Trophoblast cell (in vitro differentiated cells and primary cell): Measurements from ENCODE around the gene COL6A3.

ENCODE experiments used
- DNase-seq, 2 donors: peaks; one replicate each; pipeline ENCODE4 v3.0.0-alpha.2; 2016
- H2AFZ ChIP-seq: 2 replicates; pipeline ENCODE4 v1.6.1; 2013; ENCODE audit warnings: low read length, moderate library complexity, mild to moderate bottlenecking; ENCODE audit not compliant: insufficient read depth, poor library complexity
- H2AK5ac ChIP-seq: 2 replicates; pipeline ENCODE4 v1.6.1; 2013; ENCODE audit warnings: mild to moderate bottlenecking, low read length
- H2BK120ac ChIP-seq: 2 replicates; pipeline ENCODE4 v1.6.1; 2013; ENCODE audit warnings: low read length, mild to moderate bottlenecking, moderate library complexity; ENCODE audit not compliant: insufficient read depth, poor library complexity
- H2BK12ac ChIP-seq: 2 replicates; pipeline ENCODE4 v1.6.1; 2013; ENCODE audit warnings: mild to moderate bottlenecking, low read length, moderate library complexity
- H2BK5ac ChIP-seq: 2 replicates; pipeline ENCODE4 v1.6.1; 2013; ENCODE audit warnings: low read length, low read depth, moderate library complexity, mild to moderate bottlenecking; ENCODE audit not compliant: poor library complexity
- H3K14ac ChIP-seq: 2 replicates; pipeline ENCODE4 v1.6.1; 2013; ENCODE audit warnings: mild to moderate bottlenecking, low read length
- H3K18ac ChIP-seq: 2 replicates; pipeline ENCODE4 v1.6.1; 2013; ENCODE audit warnings: mild to moderate bottlenecking, low read length
- H3K23ac ChIP-seq: 2 replicates; pipeline ENCODE4 v1.6.1; 2013; ENCODE audit warnings: low read length
- H3K27ac ChIP-seq: 2 replicates; pipeline ENCODE4 v1.5.1; 2013; ENCODE audit warnings: low read depth, mild to moderate bottlenecking, inconsistent platforms, low read length, moderate library complexity
- H3K27me3 ChIP-seq: 2 replicates; pipeline ENCODE4 v1.6.1; 2013; ENCODE audit warnings: inconsistent platforms, mild to moderate bottlenecking, low read length, moderate library complexity; ENCODE audit not compliant: insufficient read depth
- H3K36me3 ChIP-seq, 2 experiments: 1 replicate in 1 of 2; 2 replicates in 1 of 2; pipeline ENCODE4 v1.6.1; 2013; ENCODE audit warnings: low read length in 2 of 2, mild to moderate bottlenecking in 2 of 2, moderate library complexity in 1 of 2; ENCODE audit not compliant: insufficient read depth in 2 of 2, control insufficient read depth in 1 of 2
- H3K4ac ChIP-seq: 2 replicates; pipeline ENCODE4 v1.6.1; 2013; ENCODE audit warnings: low read depth, mild to moderate bottlenecking, low read length, moderate library complexity
- H3K4me1 ChIP-seq, 2 experiments: 1 replicate in 1 of 2; 2 replicates in 1 of 2; pipeline ENCODE4 v1.6.1; 2013; ENCODE audit warnings: low read length in 2 of 2, mild to moderate bottlenecking in 2 of 2, moderate library complexity in 1 of 2; ENCODE audit not compliant: insufficient read depth in 2 of 2, control insufficient read depth in 1 of 2
- H3K4me2 ChIP-seq: 2 replicates; pipeline ENCODE4 v1.6.1; 2013; ENCODE audit warnings: inconsistent platforms, mild to moderate bottlenecking, low read length, moderate library complexity
- H3K4me3 ChIP-seq: 2 replicates; pipeline ENCODE4 v1.5.1; 2013; ENCODE audit warnings: mild to moderate bottlenecking, low read depth, low read length, inconsistent platforms
- H3K79me1 ChIP-seq: one replicate; pipeline ENCODE4 v1.6.1; 2013; ENCODE audit warnings: low read length
- H3K79me2 ChIP-seq: 2 replicates; pipeline ENCODE4 v1.6.1; 2013; ENCODE audit warnings: low read length, mild to moderate bottlenecking; ENCODE audit not compliant: control insufficient read depth, insufficient read depth, poor library complexity
- H3K9ac ChIP-seq: 2 replicates; pipeline ENCODE4 v1.6.1; 2013; ENCODE audit warnings: mild to moderate bottlenecking, low read length
- H3K9me3 ChIP-seq: 2 replicates; pipeline ENCODE4 v1.6.1; 2013; ENCODE audit warnings: low read depth, mild to moderate bottlenecking, control low read depth, inconsistent platforms, low read length; ENCODE audit not compliant: insufficient read depth
- H4K12ac ChIP-seq: 2 replicates; pipeline ENCODE4 v1.6.1; 2013; ENCODE audit warnings: low read depth, mild to moderate bottlenecking, low read length, moderate library complexity
- H4K8ac ChIP-seq: 2 replicates; pipeline ENCODE4 v1.6.1; 2013; ENCODE audit warnings: low read depth, mild to moderate bottlenecking, low read length, moderate library complexity
- H4K91ac ChIP-seq: one replicate; pipeline ENCODE4 v1.6.1; 2013; ENCODE audit warnings: low read depth, mild to moderate bottlenecking, low read length, moderate library complexity
- WGBS: extraction: QIAGEN DNeasy Blood & Tissue Kit; methylation state at CpG from one replicate; pipeline ENCODE4 v1.1.7; 2013; ENCODE audit warnings: missing lambda C conversion rate; ENCODE audit not compliant: insufficient read length, insufficient coverage; ENCODE audit errors: extremely low coverage; 5-methylcytosine and 5-hydroxymethylcytosine counted together

COL6A3 gene

DNA sequence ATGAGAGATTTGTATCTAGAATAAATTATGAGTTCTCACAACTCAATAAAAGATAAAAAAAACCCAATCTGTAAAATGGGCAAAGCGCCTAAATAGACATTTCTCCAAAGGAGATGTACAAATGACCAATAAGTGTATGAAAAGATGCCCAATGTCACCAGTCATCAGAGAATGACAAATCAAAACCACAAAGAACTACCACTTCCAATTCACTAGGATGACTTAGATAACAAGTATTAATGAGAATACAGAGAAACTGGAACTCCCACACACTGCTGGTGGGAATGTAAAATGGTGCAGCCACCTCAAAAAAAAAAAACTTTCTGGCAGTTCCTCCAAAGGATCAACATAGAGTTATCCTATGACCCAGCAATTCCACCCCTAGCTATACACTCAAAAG lies 17.4 kb upstream of the COL6A3 start:
- no peak overlapping the region for H3K27ac ChIP-seq
- no peak overlapping the region for H3K14ac ChIP-seq
- no peak overlapping the region for H4K91ac ChIP-seq
- no peak overlapping the region for H4K12ac ChIP-seq
- H3K79me2 ChIP-seq, result peaks cover 2% of the 10 kb centered on the region
- no peak overlapping the region for H3K4me2 ChIP-seq
- no peak overlapping the region for H2BK12ac ChIP-seq
- no peak overlapping the region for H3K4ac ChIP-seq
- no peak overlapping the region for H3K23ac ChIP-seq
- DNase-seq, result no peak
- peaks cover 17% of the 10 kb centered on the region for H3K79me1 ChIP-seq
- no peak overlapping the region for H2AFZ ChIP-seq
- no peaks in the 10 kb centered on the region for H3K9me3 ChIP-seq
- no peak overlapping the region for H2BK120ac ChIP-seq
- H2BK5ac ChIP-seq, result no peak overlapping the region
- H3K27me3 ChIP-seq, result no peaks in the 10 kb centered on the region
- H3K4me1 ChIP-seq, result peaks cover 21 to 27% of the 10 kb centered on the region in 2 experiments
- no peak overlapping the region for H3K9ac ChIP-seq
- H3K36me3 ChIP-seq, result no peaks in the 10 kb centered on the region
- no peak overlapping the region for H3K4me3 ChIP-seq
- no peak overlapping the region for H3K18ac ChIP-seq
- no CpG with 5 or more reads among the region's 1 CpG for WGBS
- H2AK5ac ChIP-seq, result no peak overlapping the region
- H4K8ac ChIP-seq, result no peak overlapping the region

GRCh38 chr2:237430861-237431260 lies 16.9 kb upstream of the COL6A3 start:
- Histone ChIP-seq H3K4me1 (peaks cover 21 to 27% of the 10 kb centered on the region in 2 experiments), H3K4ac (no peak overlapping the region), H3K27ac (no peak overlapping the region), H3K23ac (no peak overlapping the region), H2AK5ac (no peak overlapping the region), H3K4me3 (no peak overlapping the region), H4K8ac (no peak overlapping the region), H3K79me1 (peaks cover 17% of the 10 kb centered on the region), H4K91ac (no peak overlapping the region), H3K9me3 (no peaks in the 10 kb centered on the region), H3K9ac (no peak overlapping the region), H3K14ac (no peak overlapping the region), H2BK5ac (no peak overlapping the region), H3K4me2 (no peak overlapping the region), H3K36me3 (no peaks in the 10 kb centered on the region), H2AFZ (no peak overlapping the region), H4K12ac (no peak overlapping the region), H3K27me3 (no peaks in the 10 kb centered on the region), H2BK120ac (no peak overlapping the region), H2BK12ac (no peak overlapping the region), H3K79me2 (peaks cover 2% of the 10 kb centered on the region), H3K18ac (no peak overlapping the region)
- whole genome bisulfite sequencing, result no CpG with 5 or more reads among the region's 1 CpG
- no peak for DNase-seq

GRCh38 chr2:237429753-237430152 lies 15.8 kb upstream of the COL6A3 start:
- H3K9ac ChIP-seq, result no peak overlapping the region
- H3K79me1 ChIP-seq, result peaks cover 12% of the 10 kb centered on the region
- no peak overlapping the region for H4K91ac ChIP-seq
- no peak overlapping the region for H3K4me2 ChIP-seq
- H2BK12ac ChIP-seq, result no peak overlapping the region
- H3K4me3 ChIP-seq, result no peak overlapping the region
- no peak overlapping the region for H2AFZ ChIP-seq
- H3K27me3 ChIP-seq, result no peaks in the 10 kb centered on the region
- peaks cover 16 to 18% of the 10 kb centered on the region in 2 experiments for H3K4me1 ChIP-seq
- H3K27ac ChIP-seq, result no peak overlapping the region
- no peak overlapping the region for H3K18ac ChIP-seq
- H3K36me3 ChIP-seq, result no peaks in the 10 kb centered on the region
- no peak overlapping the region for H3K4ac ChIP-seq
- H4K8ac ChIP-seq, result no peak overlapping the region
- no peak overlapping the region for H4K12ac ChIP-seq
- no peak overlapping the region for H2BK120ac ChIP-seq
- H2BK5ac ChIP-seq, result no peak overlapping the region
- no peak overlapping the region for H2AK5ac ChIP-seq
- H3K9me3 ChIP-seq, result no peaks in the 10 kb centered on the region
- H3K14ac ChIP-seq, result no peak overlapping the region
- H3K23ac ChIP-seq, result no peak overlapping the region
- H3K79me2 ChIP-seq, result peaks cover 2% of the 10 kb centered on the region
- no peak for DNase-seq
- WGBS, result no CpG with 5 or more reads among the region's 3 CpGs

DNA sequence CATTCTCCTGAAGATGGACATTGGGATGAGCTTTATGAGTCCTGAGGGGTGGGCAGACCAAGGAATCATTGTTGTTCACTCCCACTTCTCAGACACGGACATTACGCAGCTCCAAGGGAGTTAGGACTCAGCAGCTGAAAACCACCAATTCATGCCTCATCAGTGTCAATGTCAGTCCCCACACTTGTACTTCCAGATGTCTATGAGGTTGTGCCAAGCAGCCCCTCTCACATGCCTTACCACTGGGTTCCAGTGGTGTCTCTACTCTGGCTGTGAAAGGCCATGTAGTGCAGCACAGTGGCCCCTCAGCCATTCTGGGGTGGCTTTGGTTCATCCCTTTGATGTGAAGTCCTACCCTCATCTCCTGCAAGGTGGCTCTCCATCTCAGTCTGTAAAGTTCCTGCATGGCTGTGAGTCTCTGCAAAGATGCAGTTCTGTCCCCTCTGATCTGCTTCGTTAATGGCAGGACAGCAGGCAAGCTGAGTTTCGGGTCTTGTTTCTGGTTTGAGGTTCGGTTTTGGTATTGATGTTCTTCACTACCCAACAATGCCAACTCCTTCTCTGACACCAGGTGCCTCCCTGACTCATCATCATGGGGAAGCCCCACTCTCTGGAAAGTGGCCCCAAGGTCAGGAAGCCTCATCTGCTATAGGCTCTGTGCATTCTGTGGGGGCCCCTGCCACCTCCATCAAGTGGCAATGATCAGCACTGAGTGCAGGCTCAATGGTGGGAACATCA lies 14.0 kb upstream of the COL6A3 start:
- Histone ChIP-seq H3K4me1 (peaks cover 6 to 9% of the 10 kb centered on the region in 2 experiments), H3K79me2 (peaks cover 2% of the 10 kb centered on the region), H4K12ac (no peak overlapping the region), H3K4ac (no peak overlapping the region), H3K9me3 (no peaks in the 10 kb centered on the region), H3K23ac (no peak overlapping the region), H3K14ac (no peak overlapping the region), H2BK12ac (no peak overlapping the region), H3K4me3 (no peak overlapping the region), H2AFZ (no peak overlapping the region), H2AK5ac (no peak overlapping the region), H3K4me2 (no peak overlapping the region), H3K9ac (no peak overlapping the region), H2BK5ac (no peak overlapping the region), H2BK120ac (no peak overlapping the region), H3K27me3 (no peaks in the 10 kb centered on the region), H3K27ac (no peak overlapping the region), H3K18ac (no peak overlapping the region), H4K8ac (no peak overlapping the region), H3K36me3 (no peaks in the 10 kb centered on the region), H3K79me1 (peaks cover 4% of the 10 kb centered on the region), H4K91ac (no peak overlapping the region)
- no CpG with 5 or more reads among the region's 5 CpGs for WGBS
- no peak for DNase-seq
